Lower leg skin (tissue), 3 donors: ENCODE data around the gene RPLP2.

Source experiments
- CTCF ChIP-seq, 3 donors: fragments of 450-650 bp; IDR thresholded peaks; one replicate each; pipeline ENCODE4 v1.5.1; 2016; ENCODE audit warnings: antibody characterized with exemption in 3 of 3, mild to moderate bottlenecking in 3 of 3, moderate library complexity in 2 of 3
- POLR2A ChIP-seq, 2 donors: fragments of 450-650 bp; IDR thresholded peaks; one replicate each; pipeline ENCODE4 v1.6.1; 2016 to 2017; ENCODE audit warnings: antibody characterized with exemption in 2 of 2, mild to moderate bottlenecking in 1 of 2, moderate library complexity in 1 of 2

DNA sequence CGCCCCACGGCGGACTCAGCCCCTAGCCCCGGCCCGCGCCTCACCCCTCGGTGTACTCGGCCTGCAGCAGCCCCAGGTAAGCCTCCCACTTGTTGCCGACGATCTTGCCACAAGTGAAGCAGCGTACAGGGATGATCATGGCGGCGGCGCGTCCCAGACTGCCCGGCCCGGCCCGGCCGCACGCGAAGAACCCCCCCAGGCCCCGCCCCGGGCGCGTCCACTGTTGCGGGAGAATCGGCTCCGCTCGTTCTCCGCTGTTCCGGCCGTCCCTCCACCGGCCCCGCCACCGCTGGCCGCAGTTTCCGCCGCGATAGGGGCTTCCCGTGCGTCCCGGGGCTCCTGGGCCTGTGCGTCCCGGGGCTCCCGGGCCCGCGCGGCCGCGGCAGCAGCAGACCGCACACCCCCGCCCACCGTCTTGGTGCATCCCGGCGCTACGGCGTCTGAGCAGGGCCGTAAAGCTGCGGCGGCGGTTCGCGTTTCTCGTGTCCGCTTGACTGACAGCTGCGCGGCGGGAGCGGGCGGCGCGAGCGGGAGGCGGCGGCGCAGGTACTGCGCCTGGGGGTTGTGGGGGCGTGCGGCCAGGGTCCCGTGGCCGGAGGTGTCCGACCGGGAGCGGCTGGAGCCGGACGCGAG lies 32.7 kb downstream of the RPLP2 start, which contains the start of the genes POLR2L and TSPAN4:
- TF ChIP-seq CTCF (IDR thresholded peaks at IDR 0.05): no peak
- TF ChIP-seq POLR2A (IDR thresholded peaks at IDR 0.05): peak in 1 of 2 donors; percentile 68
